22Rv1 (cell line): Measurements from ENCODE around the gene TMEM208.

Source experiments
- CTCF ChIP-seq: fragments of 450-650 bp; IDR thresholded peaks from 2 replicates; pipeline ENCODE4 v1.5.1; 2017; ENCODE audit warnings: mild to moderate bottlenecking
- ZFX ChIP-seq: fragments of 450-650 bp; IDR thresholded peaks from 2 replicates; pipeline ENCODE4 v1.6.1; 2017; ENCODE audit warnings: antibody characterized with exemption, borderline replicate concordance

GRCh38 chr16:67206838-67207248 is 20.1 kb upstream of the TMEM208 start:
- TF ChIP-seq CTCF (no peak), ZFX (no peak)
